Gastrocnemius medialis (tissue), 4 donors: Measurements from ENCODE around the gene GPR3. TPM values are rescaled to one million over a fixed set of nuclear protein-coding genes. Genes with fewer than 3 reads are reported as not detected.
A peak's percentile ranks its signal among the peaks of the same experiment; 100 is the strongest.

Source experiments
- ATAC-seq, 2 donors: fragments of 150-250 bp; one replicate each; pipeline ENCODE4 v1.9.1; 2016
- DNase-seq, 2 donors: peaks; one replicate each; pipeline ENCODE4 v3.0.0-alpha.2; 2019
- H3K27ac ChIP-seq, 4 donors: fragments of 200-600 bp; sonication (generic); 1 replicate in 1 of 4; 2 replicates in 3 of 4; pipeline ENCODE4 v1.5.1; 2016 to 2018; ENCODE audit warnings: mild to moderate bottlenecking in 2 of 4, moderate library complexity in 1 of 4
- H3K27me3 ChIP-seq, 3 donors: fragments of 200-600 bp; sonication (generic) in 2 of 3; 1 replicate in 1 of 3; 2 replicates in 2 of 3; pipeline versions ENCODE4 v1.5.1 to v1.6.0; 2016 to 2019; ENCODE audit warnings: mild to moderate bottlenecking in 1 of 3, moderate library complexity in 1 of 3
- H3K36me3 ChIP-seq, 2 donors: fragments of 200-600 bp; sonication (generic) in 1 of 2; one replicate each; pipeline ENCODE4 v1.5.1; 2017 to 2018
- H3K4me1 ChIP-seq, 2 donors: fragments of 200-600 bp; sonication (generic) in 1 of 2; one replicate each; pipeline ENCODE4 v1.5.1; 2016 to 2017; ENCODE audit warnings: mild to moderate bottlenecking in 2 of 2
- H3K4me3 ChIP-seq, 4 donors: fragments of 200-600 bp; sonication (generic) in 3 of 4; 1 replicate in 1 of 4; 2 replicates in 3 of 4; pipeline ENCODE4 v1.5.1; 2016 to 2019; ENCODE audit warnings: mild to moderate bottlenecking in 2 of 4
- H3K9me3 ChIP-seq, 3 donors: fragments of 200-600 bp; sonication (generic) in 2 of 3; 1 replicate in 1 of 3; 2 replicates in 2 of 3; pipeline ENCODE4 v1.5.1; 2016 to 2019
- CTCF ChIP-seq, 5 experiments: fragments of 450-650 bp in 3 of 5; fragments of 200-600 bp in 2 of 5; sonication (generic) in 2 of 5; IDR thresholded peaks in 4 of 5; conservative IDR thresholded peaks in 1 of 5; 1 replicate in 4 of 5; 2 replicates in 1 of 5; pipeline ENCODE4 v1.5.1; 2016 to 2019; ENCODE audit warnings: antibody characterized with exemption in 5 of 5, mild to moderate bottlenecking in 3 of 5, moderate library complexity in 3 of 5
- POLR2A ChIP-seq, 2 donors: fragments of 450-650 bp; IDR thresholded peaks; one replicate each; pipeline ENCODE4 v1.6.1; 2017; ENCODE audit warnings: antibody characterized with exemption in 2 of 2, mild to moderate bottlenecking in 2 of 2, moderate library complexity in 2 of 2
- in situ Hi-C, 4 donors: fragments of 200-750 bp; cut with MboI; loops; one replicate each; pipeline versions ENCODE4 v1.15.0 to v1.8.0; 2017; ENCODE audit warnings: low sequenced_read_pairs in 4 of 4
- intact Hi-C: fragments of 100-400 bp; cut with DNase I; formaldehyde crosslinking; loops from one replicate; pipeline ENCODE4 v1.15.1; 2023; ENCODE audit warnings: low total_unique reads
- total RNA-seq, 4 donors: library from RNA; depleted of rRNA; stranded (reverse); fragments of >200 nt; gene quantifications; one replicate each; pipeline versions ENCODE4 v1.1.0 to v1.2.3, GENCODE V29; 2016

GPR3 gene
- total RNA-seq, 4 donors from 2014 or later: 0.23 to 0.51 (median 0.35) TPM; not detected in 1

DNA sequence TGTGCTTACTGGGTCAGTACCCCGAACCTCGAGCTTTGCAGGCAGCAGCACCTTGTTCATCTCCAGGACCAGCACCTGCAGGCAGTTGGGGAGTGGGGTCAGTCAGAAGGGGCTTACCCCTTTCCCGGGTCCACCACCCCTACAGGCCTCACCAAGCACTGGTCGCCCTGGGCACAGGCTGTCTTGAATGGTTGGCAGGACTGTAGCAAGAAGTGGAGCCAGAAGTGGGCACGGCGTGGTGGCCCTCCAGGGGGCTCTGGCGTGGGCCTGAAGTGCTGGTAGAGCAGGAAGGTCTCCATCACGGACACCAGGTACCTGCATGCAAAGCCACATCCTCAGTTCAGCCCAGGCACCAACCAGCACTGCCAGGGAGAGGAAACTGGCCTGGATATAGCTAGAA lies 30.9 kb upstream of the GPR3 start:
- no peak for TF ChIP-seq CTCF (IDR thresholded peaks at IDR 0.05 in 4 of 5, conservative IDR thresholded peaks at IDR 0.05 in 1 of 5)
- no peak for TF ChIP-seq POLR2A (IDR thresholded peaks at IDR 0.05)
- Histone ChIP-seq H3K4me3 (no peak overlapping the region), H3K27me3 (no peaks in the 10 kb centered on the region), H3K9me3 (no peaks in the 10 kb centered on the region), H3K4me1 (peaks cover 10% of the 10 kb centered on the region in 2 donors), H3K27ac (no peak overlapping the region), H3K36me3 (peaks cover 0 to 40% of the 10 kb centered on the region in 2 donors)
- no peak for ATAC-seq
- intact Hi-C loops: no loop called here
- in situ Hi-C loops: no loop called here
- no peak for DNase-seq

DNA sequence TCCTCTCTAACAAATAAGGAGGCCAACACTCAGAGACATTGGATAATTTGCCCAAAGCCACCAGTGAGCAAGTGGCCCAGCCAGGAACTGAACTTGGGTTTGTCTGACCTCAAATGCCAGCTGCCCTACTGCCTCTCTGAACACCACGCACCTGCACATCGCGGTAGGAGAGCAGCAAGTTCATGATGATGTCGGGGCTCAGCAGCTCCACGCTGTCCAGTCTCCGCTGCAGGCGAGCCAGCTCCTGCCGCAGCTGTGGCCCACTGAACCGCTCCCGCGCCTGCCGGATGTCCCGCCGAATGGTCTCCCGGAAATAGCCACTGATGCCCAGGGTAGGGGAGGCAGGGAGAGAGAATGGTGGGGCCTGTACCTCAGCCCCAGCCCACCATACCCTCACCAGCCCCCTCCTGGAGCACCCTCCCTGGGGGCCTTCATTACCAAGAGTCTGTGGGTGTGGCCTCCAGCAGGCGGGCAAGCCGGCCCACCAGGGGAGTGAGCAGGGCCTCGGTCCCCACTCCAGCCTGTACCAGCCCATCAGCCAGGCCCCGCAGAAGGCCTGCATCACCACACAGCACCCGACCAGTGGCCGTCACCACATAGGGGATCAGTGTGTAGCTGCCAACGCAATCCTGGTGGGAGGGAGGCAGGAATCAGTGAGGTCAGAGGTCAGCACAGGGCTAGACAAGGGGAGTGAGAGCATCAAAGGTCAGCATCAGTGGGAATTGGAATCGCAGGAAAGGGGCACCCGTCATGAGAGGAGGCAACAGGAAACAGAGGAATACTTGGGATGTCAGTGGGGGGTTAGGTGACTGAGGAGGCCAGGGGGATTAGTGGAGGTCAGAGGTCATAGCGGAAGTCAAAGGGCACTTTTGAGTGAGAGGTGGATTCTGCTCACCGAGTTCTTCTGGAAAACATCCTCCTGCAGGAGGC lies 28.4 kb upstream of the GPR3 start:
- Histone ChIP-seq H3K27ac (no peak overlapping the region), H3K4me3 (peak overlapping the region in 1 of 4 donors; percentile 95), H3K9me3 (no peaks in the 10 kb centered on the region), H3K27me3 (no peaks in the 10 kb centered on the region), H3K36me3 (peaks cover 0 to 28% of the 10 kb centered on the region in 2 donors), H3K4me1 (peaks cover 22 to 23% of the 10 kb centered on the region in 2 donors)
- no peak for TF ChIP-seq CTCF (IDR thresholded peaks at IDR 0.05 in 4 of 5, conservative IDR thresholded peaks at IDR 0.05 in 1 of 5)
- TF ChIP-seq POLR2A (IDR thresholded peaks at IDR 0.05): no peak
- no peak for ATAC-seq
- intact Hi-C loops: loop anchor here (2.0 kb wide), 1 partner anchor 41 kb away; the partner anchor contains the start of gene TMEM222
- in situ Hi-C loops: no loop called here
- no peak for DNase-seq

DNA sequence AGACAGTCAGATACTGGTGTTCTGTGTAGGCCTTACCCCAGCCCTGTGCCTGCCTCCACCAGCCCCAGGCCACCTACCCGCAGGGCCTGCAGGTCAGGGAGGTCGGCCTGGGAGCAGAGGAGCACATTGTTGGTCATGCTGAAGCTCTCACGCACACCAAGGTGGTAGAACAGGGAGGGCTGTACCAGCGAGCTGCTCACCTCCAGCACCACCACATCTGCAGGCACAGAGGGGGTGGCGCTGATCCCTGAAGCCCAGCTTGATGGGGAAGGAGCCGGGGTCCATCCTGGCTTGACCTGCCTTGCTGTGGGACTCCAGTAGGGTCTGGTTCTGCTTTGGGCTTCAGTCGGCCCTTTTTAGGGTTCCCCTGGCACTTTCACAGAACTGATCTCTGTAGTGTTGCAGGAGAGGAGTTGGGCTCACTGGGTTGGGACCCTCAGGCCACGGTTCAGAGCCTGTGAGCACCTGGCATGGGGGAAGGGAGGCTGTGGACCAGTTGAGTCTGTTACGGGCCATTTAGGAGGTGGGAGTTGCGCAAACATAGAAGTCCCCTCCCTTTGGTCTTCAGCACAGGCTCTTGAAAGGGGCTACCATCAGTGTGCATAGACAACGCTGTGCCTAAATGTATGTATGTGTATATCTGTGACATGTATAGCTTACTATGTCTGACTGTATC lies 27.6 kb upstream of the GPR3 start:
- DNase-seq (no peak), ATAC-seq (no peak)
- in situ Hi-C loops (no loop called here), intact Hi-C loops (loop anchor here (1.0 to 2.0 kb wide), 3 partner anchors 27 to 131 kb away; partner anchors contain the start of genes GPR3, TMEM222 and WDTC1)
- Histone ChIP-seq H3K27ac (peak overlapping the region; percentile 91 to 99 (median 96)), H3K9me3 (no peaks in the 10 kb centered on the region), H3K4me3 (peak overlapping the region; percentile 71 to 95 (median 77)), H3K27me3 (no peaks in the 10 kb centered on the region), H3K36me3 (peaks cover 0 to 28% of the 10 kb centered on the region in 2 donors), H3K4me1 (peaks cover 22 to 23% of the 10 kb centered on the region in 2 donors)
- no peak for TF ChIP-seq CTCF (IDR thresholded peaks at IDR 0.05 in 4 of 5, conservative IDR thresholded peaks at IDR 0.05 in 1 of 5)

GRCh38 chr1:27365372-27366112 lies 26.9 kb upstream of the GPR3 start:
- Histone ChIP-seq H3K36me3 (peaks cover 0 to 28% of the 10 kb centered on the region in 2 donors), H3K27ac (peak overlapping the region; percentile 91 to 99 (median 96)), H3K4me1 (peaks cover 22 to 23% of the 10 kb centered on the region in 2 donors), H3K27me3 (no peaks in the 10 kb centered on the region), H3K9me3 (no peaks in the 10 kb centered on the region), H3K4me3 (peak overlapping the region; percentile 71 to 95 (median 77))
- ATAC-seq: peak; percentile 79 to 80
- intact Hi-C loops (loop anchor here (1.0 to 2.0 kb wide), 5 partner anchors 23 to 131 kb away; partner anchors contain the start of genes GPR3, TMEM222 and WDTC1), in situ Hi-C loops (no loop called here)
- TF ChIP-seq POLR2A (IDR thresholded peaks at IDR 0.05) (peak; percentile 57 to 64), CTCF (IDR thresholded peaks at IDR 0.05 in 4 of 5, conservative IDR thresholded peaks at IDR 0.05 in 1 of 5) (no peak)
- DNase-seq: peak; percentile 82 to 88
